CD4-positive, alpha-beta T cell (primary cell): ENCODE data around the gene MMP28. TPM values are rescaled to one million over a fixed set of nuclear protein-coding genes. Genes with fewer than 3 reads are reported as not detected.

Source experiments
- ATAC-seq: fragments of 200-7000 bp; cut with Tn5 transposase; one replicate; pipeline ENCODE4 v1.10.0; 2022; ENCODE audit warnings: mild to moderate bottlenecking; ENCODE audit not compliant: poor library complexity
- CTCF ChIA-PET: fragments of 350-600 bp; sonication (Branson Sonifier 250); formaldehyde crosslinking; loops from one replicate; lab custom pipeline; 2021; ENCODE audit warnings: antibody characterized with exemption, inconsistent platforms; lab: Charles Lee
- POLR2A ChIA-PET: fragments of 350-600 bp; sonication (Branson Sonifier 250); formaldehyde crosslinking; loops from one replicate; lab custom pipeline; 2021; ENCODE audit warnings: antibody characterized with exemption, inconsistent platforms; lab: Charles Lee
- DNase-seq, 14 experiments: peaks; one replicate each; pipeline ENCODE4 v3.0.0-alpha.2; 2013 to 2020; ENCODE audit warnings: mixed read lengths in 2 of 14
- H3K27ac ChIP-seq, 2 donors: one replicate each; pipeline versions ENCODE4 v1.5.1 to v1.7.0; 2013; ENCODE audit warnings: low read length in 2 of 2, low read depth in 1 of 2, mild to moderate bottlenecking in 1 of 2
- H3K27me3 ChIP-seq, 2 experiments: 1 replicate in 1 of 2; 2 replicates in 1 of 2; pipeline versions ENCODE4 v1.6.1 to v1.7.0; 2013; ENCODE audit warnings: low read length in 2 of 2, control low read depth in 1 of 2, mild to moderate bottlenecking in 1 of 2, moderate library complexity in 1 of 2; ENCODE audit not compliant: insufficient read depth in 2 of 2, control insufficient read depth in 1 of 2
- H3K36me3 ChIP-seq: one replicate; pipeline ENCODE4 v1.6.1; 2013; ENCODE audit warnings: low read length, control low read depth; ENCODE audit not compliant: insufficient read depth
- H3K4me1 ChIP-seq: one replicate; pipeline ENCODE4 v1.6.1; 2013; ENCODE audit warnings: low read length, control low read depth; ENCODE audit not compliant: insufficient read depth
- H3K4me3 ChIP-seq: one replicate; pipeline ENCODE4 v1.5.1; 2013; ENCODE audit warnings: mild to moderate bottlenecking, low read length, moderate library complexity
- H3K9me3 ChIP-seq, 2 experiments: 1 replicate in 1 of 2; 2 replicates in 1 of 2; pipeline versions ENCODE4 v1.6.1 to v1.7.0; 2013; ENCODE audit warnings: low read length in 2 of 2, mild to moderate bottlenecking in 2 of 2, control low read depth in 1 of 2, moderate library complexity in 1 of 2; ENCODE audit not compliant: control insufficient read depth in 1 of 2, insufficient read depth in 1 of 2
- H3K27ac Mint-ChIP-seq: one replicate; pipeline ENCODE4 v1.8.0; 2020; ENCODE audit warnings: mixed read lengths
- H3K27me3 Mint-ChIP-seq: one replicate; pipeline ENCODE4 v1.8.0; 2021; ENCODE audit warnings: mixed read lengths
- H3K36me3 Mint-ChIP-seq: one replicate; pipeline ENCODE4 v1.8.0; 2021; ENCODE audit warnings: low read depth, mixed read lengths
- H3K4me1 Mint-ChIP-seq: one replicate; pipeline ENCODE4 v1.8.0; 2021; ENCODE audit warnings: low read depth, mixed read lengths
- H3K4me3 Mint-ChIP-seq: one replicate; pipeline ENCODE4 v1.8.0; 2020; ENCODE audit warnings: mild to moderate bottlenecking, mixed read lengths
- H3K9me3 Mint-ChIP-seq: one replicate; pipeline ENCODE4 v1.8.0; 2020; ENCODE audit warnings: mixed read lengths
- intact Hi-C, 2 experiments: fragments of 100-400 bp; cut with DNase I in 1 of 2; cut with micrococcal nuclease in 1 of 2; formaldehyde crosslinking; loops; one replicate each; pipeline versions ENCODE4 v1.15.1 to v1.9.0; 2023 to 2025; cut with DNase I, micrococcal nuclease
- total RNA-seq, 174 experiments: library from RNA in 2 of 174; stranded (reverse) in 2 of 174; gene quantifications; one replicate each; pipeline ENCODE4 v1.2.3 and lab custom pipeline; 2021 to 2026
- TF ChIP-seq, protein P1 (sequence below): fragments of 200-600 bp; IDR thresholded peaks from one replicate; pipeline ENCODE4 v1.8.0; 2022; ENCODE audit warnings: antibody characterized with exemption, mild to moderate bottlenecking

Gene MMP28
- total RNA-seq, 2 experiments from 2014 or later, result 6.7 to 9.9 TPM

DNA sequence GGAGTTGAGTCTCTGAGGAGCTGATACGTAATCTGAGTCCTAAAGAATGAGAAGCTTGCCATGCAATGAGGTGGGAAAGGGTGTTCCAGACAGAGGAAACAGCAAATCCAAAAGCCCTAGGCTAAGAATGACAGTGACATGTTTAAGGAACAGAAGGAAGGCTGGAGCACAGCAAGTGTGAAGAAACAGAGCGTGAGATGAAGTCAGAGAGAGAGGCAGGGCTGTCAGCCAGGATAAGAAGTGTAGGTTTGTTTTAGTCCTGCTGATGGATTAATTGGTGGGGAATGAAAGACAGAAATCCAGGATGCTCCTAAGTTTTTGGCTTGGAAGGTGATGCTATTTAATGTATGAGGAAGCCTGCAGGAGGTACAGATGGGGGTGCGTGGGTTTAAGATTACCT, 14.5 kb downstream of the MMP28 start:
- Mint-ChIP-seq H3K27me3 (no peaks in the 10 kb centered on the region), H3K9me3 (no peaks in the 10 kb centered on the region), H3K4me1 (no peaks in the 10 kb centered on the region), H3K36me3 (peaks cover 5% of the 10 kb centered on the region), H3K27ac (no peak overlapping the region), H3K4me3 (no peak overlapping the region)
- POLR2A ChIA-PET, result interaction anchor here (0.8 kb wide), 1 partner anchor 36 kb away, joined by 3 read pairs; no protein-coding TSS in a partner anchor
- no peak overlapping the region for H3K4me3 ChIP-seq
- intact Hi-C loops, result no loop called here
- no peaks in the 10 kb centered on the region for H3K4me1 ChIP-seq
- DNase-seq, result no peak
- no peaks in the 10 kb centered on the region for H3K36me3 ChIP-seq
- H3K27ac ChIP-seq, result no peak overlapping the region
- ATAC-seq, result no peak
- H3K27me3 ChIP-seq, result no peaks in the 10 kb centered on the region
- CTCF ChIA-PET, result interaction anchor here (1.5 kb wide), 1 partner anchor 34 kb away, joined by 3 read pairs; no protein-coding TSS in a partner anchor
- TF ChIP-seq, protein P1, sequence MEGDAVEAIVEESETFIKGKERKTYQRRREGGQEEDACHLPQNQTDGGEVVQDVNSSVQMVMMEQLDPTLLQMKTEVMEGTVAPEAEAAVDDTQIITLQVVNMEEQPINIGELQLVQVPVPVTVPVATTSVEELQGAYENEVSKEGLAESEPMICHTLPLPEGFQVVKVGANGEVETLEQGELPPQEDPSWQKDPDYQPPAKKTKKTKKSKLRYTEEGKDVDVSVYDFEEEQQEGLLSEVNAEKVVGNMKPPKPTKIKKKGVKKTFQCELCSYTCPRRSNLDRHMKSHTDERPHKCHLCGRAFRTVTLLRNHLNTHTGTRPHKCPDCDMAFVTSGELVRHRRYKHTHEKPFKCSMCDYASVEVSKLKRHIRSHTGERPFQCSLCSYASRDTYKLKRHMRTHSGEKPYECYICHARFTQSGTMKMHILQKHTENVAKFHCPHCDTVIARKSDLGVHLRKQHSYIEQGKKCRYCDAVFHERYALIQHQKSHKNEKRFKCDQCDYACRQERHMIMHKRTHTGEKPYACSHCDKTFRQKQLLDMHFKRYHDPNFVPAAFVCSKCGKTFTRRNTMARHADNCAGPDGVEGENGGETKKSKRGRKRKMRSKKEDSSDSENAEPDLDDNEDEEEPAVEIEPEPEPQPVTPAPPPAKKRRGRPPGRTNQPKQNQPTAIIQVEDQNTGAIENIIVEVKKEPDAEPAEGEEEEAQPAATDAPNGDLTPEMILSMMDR, result no peak
- no peaks in the 10 kb centered on the region for H3K9me3 ChIP-seq

DNA sequence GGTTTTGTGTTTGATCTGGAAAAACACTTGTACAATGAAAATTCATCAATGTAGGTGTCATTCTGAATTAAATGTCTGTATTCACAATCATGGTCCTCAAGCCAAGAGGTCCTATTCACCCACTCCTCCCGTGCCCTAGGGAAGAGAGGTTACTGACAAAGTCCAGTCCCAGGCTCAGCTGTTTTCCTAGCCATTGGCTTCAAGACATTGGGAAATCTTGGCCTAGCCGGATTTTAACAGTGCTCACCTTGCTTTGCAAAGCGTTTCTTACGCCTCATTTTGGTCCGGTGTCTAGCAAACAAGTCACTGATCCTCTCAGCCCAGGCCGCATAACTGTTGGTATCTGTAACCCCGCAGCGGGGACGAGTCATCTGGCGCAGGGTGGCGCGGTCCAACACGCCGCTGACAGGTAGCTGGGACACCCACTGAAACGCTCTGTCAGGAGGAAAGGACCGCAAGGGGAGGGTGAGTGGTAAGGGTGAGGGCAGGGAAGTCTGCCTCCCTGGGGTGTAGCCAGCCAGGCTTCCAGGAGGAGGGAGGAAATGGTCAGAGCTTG, 16.7 kb downstream of the MMP28 start:
- no peak overlapping the region for H3K27ac Mint-ChIP-seq
- ChIA-PET CTCF (interaction anchor here (0.6 kb wide), 1 partner anchor 170 kb away, joined by 3 read pairs; no protein-coding TSS in a partner anchor), POLR2A (no interaction called here)
- H3K27me3 Mint-ChIP-seq, result no peaks in the 10 kb centered on the region
- H3K4me1 Mint-ChIP-seq, result no peaks in the 10 kb centered on the region
- H3K4me3 ChIP-seq, result no peak overlapping the region
- no peak for DNase-seq
- no peaks in the 10 kb centered on the region for H3K9me3 ChIP-seq
- H3K27me3 ChIP-seq, result no peaks in the 10 kb centered on the region
- H3K36me3 ChIP-seq, result no peaks in the 10 kb centered on the region
- intact Hi-C loops, result no loop called here
- no peak overlapping the region for H3K4me3 Mint-ChIP-seq
- peaks cover 5% of the 10 kb centered on the region for H3K36me3 Mint-ChIP-seq
- TF ChIP-seq, protein P1, result no peak
- no peak overlapping the region for H3K27ac ChIP-seq
- ATAC-seq, result no peak
- H3K4me1 ChIP-seq, result no peaks in the 10 kb centered on the region
- H3K9me3 Mint-ChIP-seq, result no peaks in the 10 kb centered on the region

DNA sequence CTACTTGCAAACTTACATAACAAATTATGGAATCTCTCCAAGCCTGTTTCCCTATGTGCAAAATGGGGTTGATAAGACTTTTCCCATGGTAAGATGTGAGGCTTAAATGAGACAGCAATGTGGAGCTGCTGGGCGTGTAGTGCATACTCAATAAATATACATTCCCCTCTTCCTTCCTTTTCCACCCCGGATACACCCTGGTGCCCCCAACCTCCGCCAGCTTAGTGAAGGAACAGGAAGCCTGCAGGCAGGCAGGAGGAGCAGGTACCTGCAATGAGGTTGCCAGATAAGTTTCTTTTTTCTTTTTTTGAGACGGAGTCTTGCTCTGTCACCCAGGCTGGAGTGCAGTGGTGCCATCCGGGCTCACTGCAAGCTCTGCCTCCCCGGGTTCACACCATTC, 19.9 kb downstream of the MMP28 start:
- no peaks in the 10 kb centered on the region for H3K4me1 ChIP-seq
- intact Hi-C loops, result no loop called here
- peaks cover 0 to 2% of the 10 kb centered on the region in 2 experiments for H3K27me3 ChIP-seq
- ChIA-PET CTCF (interaction anchor here (1.3 kb wide), 1 partner anchor 11 kb away, joined by 6 read pairs; no protein-coding TSS in a partner anchor), POLR2A (interaction anchor here (1.0 kb wide), 1 partner anchor 11 kb away, joined by 3 read pairs; no protein-coding TSS in a partner anchor)
- H3K9me3 ChIP-seq, result no peaks in the 10 kb centered on the region
- TF ChIP-seq, protein P1, result no peak
- no peak overlapping the region for H3K4me3 ChIP-seq
- DNase-seq (no peak), ATAC-seq (no peak)
- peaks cover 5% of the 10 kb centered on the region for H3K36me3 Mint-ChIP-seq
- H3K27me3 Mint-ChIP-seq, result no peaks in the 10 kb centered on the region
- H3K27ac Mint-ChIP-seq, result no peak overlapping the region
- no peak overlapping the region for H3K27ac ChIP-seq
- H3K4me1 Mint-ChIP-seq, result no peaks in the 10 kb centered on the region
- H3K36me3 ChIP-seq, result no peaks in the 10 kb centered on the region
- no peaks in the 10 kb centered on the region for H3K9me3 Mint-ChIP-seq
- no peak overlapping the region for H3K4me3 Mint-ChIP-seq
